H9 (cell line): ENCODE measurements around the gene SNED1. TPM values are rescaled to one million over a fixed set of nuclear protein-coding genes. Genes with fewer than 3 reads are reported as not detected.

Experiments used
- DNase-seq: peaks from one replicate; pipeline ENCODE4 v3.0.0-alpha.2; 2017
- H2AFZ ChIP-seq: one replicate; pipeline ENCODE4 v1.6.1; 2013; ENCODE audit warnings: mild to moderate bottlenecking, low read length, control low read depth, moderate library complexity
- H2AK5ac ChIP-seq: 2 replicates; pipeline ENCODE4 v1.6.1; 2013; ENCODE audit warnings: low read length, control low read depth, mixed read lengths; ENCODE audit not compliant: insufficient read length
- H2BK120ac ChIP-seq: one replicate; pipeline ENCODE4 v1.6.1; 2013; ENCODE audit warnings: low read depth, mild to moderate bottlenecking, low read length, control low read depth, inconsistent platforms; ENCODE audit not compliant: poor library complexity, severe bottlenecking
- H2BK12ac ChIP-seq: 2 replicates; pipeline ENCODE4 v1.6.1; 2013; ENCODE audit warnings: low read length, control low read depth, mixed read lengths, low read depth; ENCODE audit not compliant: insufficient read length
- H2BK15ac ChIP-seq: 2 replicates; pipeline ENCODE4 v1.6.1; 2013; ENCODE audit warnings: low read depth, low read length, control low read depth
- H2BK20ac ChIP-seq: one replicate; pipeline ENCODE4 v1.6.1; 2013; ENCODE audit warnings: low read depth, mild to moderate bottlenecking, low read length, control low read depth, inconsistent platforms; ENCODE audit not compliant: poor library complexity, severe bottlenecking
- H2BK5ac ChIP-seq: 2 replicates; pipeline ENCODE4 v1.6.1; 2013; ENCODE audit warnings: low read length, control low read depth, mixed read lengths; ENCODE audit not compliant: insufficient read length
- H3K14ac ChIP-seq: 2 replicates; pipeline ENCODE4 v1.6.1; 2013; ENCODE audit warnings: low read length, control low read depth; ENCODE audit not compliant: insufficient read depth
- H3K18ac ChIP-seq: 2 replicates; pipeline ENCODE4 v1.6.1; 2013; ENCODE audit warnings: low read depth, mild to moderate bottlenecking, mixed read lengths, low read length, control low read depth; ENCODE audit not compliant: insufficient read length
- H3K23ac ChIP-seq: 2 replicates; pipeline ENCODE4 v1.6.1; 2013; ENCODE audit warnings: low read length, control low read depth, mixed read lengths, low read depth; ENCODE audit not compliant: insufficient read length
- H3K23me2 ChIP-seq: 2 replicates; pipeline ENCODE4 v1.6.1; 2013; ENCODE audit warnings: low read depth, mild to moderate bottlenecking, mixed read lengths, low read length, control low read depth; ENCODE audit not compliant: insufficient read length, poor library complexity, severe bottlenecking
- H3K27ac ChIP-seq: 2 replicates; pipeline ENCODE4 v1.5.1; 2013; ENCODE audit warnings: low read length, control low read depth, mixed read lengths, low read depth; ENCODE audit not compliant: insufficient read length
- H3K27me3 ChIP-seq: 2 replicates; pipeline ENCODE4 v1.6.1; 2013; ENCODE audit warnings: low read length, control low read depth, inconsistent platforms; ENCODE audit not compliant: insufficient read depth
- H3K4ac ChIP-seq: 2 replicates; pipeline ENCODE4 v1.6.1; 2013; ENCODE audit warnings: low read depth, mild to moderate bottlenecking, control low read depth, inconsistent platforms, low read length, moderate library complexity
- H3K4me1 ChIP-seq: 2 replicates; pipeline ENCODE4 v1.6.1; 2013; ENCODE audit warnings: low read length, control low read depth, inconsistent platforms; ENCODE audit not compliant: insufficient read depth
- H3K4me2 ChIP-seq: 2 replicates; pipeline ENCODE4 v1.6.1; 2013; ENCODE audit warnings: low read length, control low read depth, mixed read lengths; ENCODE audit not compliant: insufficient read length, insufficient read depth
- H3K56ac ChIP-seq: 2 replicates; pipeline ENCODE4 v1.6.1; 2013; ENCODE audit warnings: low read depth, mild to moderate bottlenecking, mixed read lengths, low read length, control low read depth; ENCODE audit not compliant: insufficient read length
- H3K79me1 ChIP-seq: 2 replicates; pipeline ENCODE4 v1.6.1; 2013; ENCODE audit warnings: low read depth, mild to moderate bottlenecking, moderate library complexity, low read length, control low read depth, inconsistent platforms; ENCODE audit not compliant: insufficient read depth, poor library complexity, severe bottlenecking
- H3K79me2 ChIP-seq: 2 replicates; pipeline ENCODE4 v1.6.1; 2013; ENCODE audit warnings: low read length, control low read depth, inconsistent platforms; ENCODE audit not compliant: insufficient read depth
- H3K9ac ChIP-seq: 2 replicates; pipeline ENCODE4 v1.6.1; 2013; ENCODE audit warnings: low read length, control low read depth, mixed read lengths; ENCODE audit not compliant: insufficient read length; ENCODE audit errors: extremely low read depth
- H3K9me3 ChIP-seq: one replicate; pipeline ENCODE4 v1.6.1; 2013; ENCODE audit warnings: low read depth, low read length, inconsistent platforms; ENCODE audit not compliant: control insufficient read depth
- H3T11ph ChIP-seq: one replicate; pipeline ENCODE4 v1.6.1; 2013; ENCODE audit warnings: mild to moderate bottlenecking, low read length, control low read depth, inconsistent platforms
- H4K20me1 ChIP-seq: one replicate; pipeline ENCODE4 v1.6.1; 2013; ENCODE audit not compliant: control insufficient read depth, insufficient read length, insufficient read depth
- H4K5ac ChIP-seq: 2 replicates; pipeline ENCODE4 v1.6.1; 2013; ENCODE audit warnings: low read depth, mild to moderate bottlenecking, mixed read lengths, low read length, control low read depth; ENCODE audit not compliant: insufficient read length
- H4K8ac ChIP-seq: replicated peaks from 2 replicates; pipeline ENCODE4 v1.6.1; 2013; ENCODE audit warnings: low read length, control low read depth, mixed read lengths, low read depth; ENCODE audit not compliant: insufficient read length
- H4K91ac ChIP-seq: 2 replicates; pipeline ENCODE4 v1.6.1; 2013; ENCODE audit warnings: low read depth, mild to moderate bottlenecking, moderate library complexity, mixed read lengths, low read length, control low read depth; ENCODE audit not compliant: insufficient read length
- H3K27ac Mint-ChIP-seq, 3 experiments: 2 replicates in 2 of 3; 3 replicates in 1 of 3; pipeline ENCODE4 v1.8.0; 2020 to 2021; ENCODE audit warnings: mixed read lengths in 3 of 3, mild to moderate bottlenecking in 1 of 3, moderate library complexity in 1 of 3
- H3K27me3 Mint-ChIP-seq: 2 replicates; pipeline ENCODE4 v1.8.0; 2021; ENCODE audit warnings: low read depth, mild to moderate bottlenecking, moderate library complexity, mixed read lengths
- H3K36me3 Mint-ChIP-seq, 3 experiments: 2 replicates in 2 of 3; 3 replicates in 1 of 3; pipeline ENCODE4 v1.8.0; 2020 to 2021; ENCODE audit warnings: low read depth in 3 of 3, mixed read lengths in 3 of 3; ENCODE audit not compliant: insufficient read depth in 1 of 3
- H3K4me1 Mint-ChIP-seq, 2 experiments: 2 replicates each; pipeline ENCODE4 v1.8.0; 2020; ENCODE audit warnings: mixed read lengths in 2 of 2
- H3K4me3 Mint-ChIP-seq, 2 experiments: 2 replicates in 1 of 2; 3 replicates in 1 of 2; pipeline ENCODE4 v1.8.0; 2020 to 2021; ENCODE audit warnings: mild to moderate bottlenecking in 2 of 2, mixed read lengths in 2 of 2, moderate library complexity in 1 of 2
- H3K9me3 Mint-ChIP-seq, 2 experiments: 2 replicates in 1 of 2; 3 replicates in 1 of 2; pipeline ENCODE4 v1.8.0; 2020; ENCODE audit warnings: mild to moderate bottlenecking in 2 of 2, mixed read lengths in 2 of 2, moderate library complexity in 1 of 2
- WGBS: extraction: QIAGEN DNeasy Blood & Tissue Kit; methylation state at CpG from one replicate; pipeline ENCODE4 v1.1.7; 2013; ENCODE audit warnings: missing lambda C conversion rate, low lambda C conversion rate, mixed read lengths; ENCODE audit not compliant: insufficient read length; ENCODE audit errors: extremely low coverage; 5-methylcytosine and 5-hydroxymethylcytosine counted together
- total RNA-seq: library from RNA; stranded (reverse); gene quantifications from 2 replicates; pipeline ENCODE4 v1.2.1, GENCODE V29; 2021
- TF ChIP-seq, protein P1 (sequence below): fragments of 200-600 bp; sonication (generic); conservative IDR thresholded peaks from 3 replicates; pipeline ENCODE4 v1.8.0; 2021; ENCODE audit warnings: antibody characterized with exemption, mild to moderate bottlenecking

Gene SNED1
- total RNA-seq, 1 experiment from 2014 or later, result 2.5 TPM

DNA sequence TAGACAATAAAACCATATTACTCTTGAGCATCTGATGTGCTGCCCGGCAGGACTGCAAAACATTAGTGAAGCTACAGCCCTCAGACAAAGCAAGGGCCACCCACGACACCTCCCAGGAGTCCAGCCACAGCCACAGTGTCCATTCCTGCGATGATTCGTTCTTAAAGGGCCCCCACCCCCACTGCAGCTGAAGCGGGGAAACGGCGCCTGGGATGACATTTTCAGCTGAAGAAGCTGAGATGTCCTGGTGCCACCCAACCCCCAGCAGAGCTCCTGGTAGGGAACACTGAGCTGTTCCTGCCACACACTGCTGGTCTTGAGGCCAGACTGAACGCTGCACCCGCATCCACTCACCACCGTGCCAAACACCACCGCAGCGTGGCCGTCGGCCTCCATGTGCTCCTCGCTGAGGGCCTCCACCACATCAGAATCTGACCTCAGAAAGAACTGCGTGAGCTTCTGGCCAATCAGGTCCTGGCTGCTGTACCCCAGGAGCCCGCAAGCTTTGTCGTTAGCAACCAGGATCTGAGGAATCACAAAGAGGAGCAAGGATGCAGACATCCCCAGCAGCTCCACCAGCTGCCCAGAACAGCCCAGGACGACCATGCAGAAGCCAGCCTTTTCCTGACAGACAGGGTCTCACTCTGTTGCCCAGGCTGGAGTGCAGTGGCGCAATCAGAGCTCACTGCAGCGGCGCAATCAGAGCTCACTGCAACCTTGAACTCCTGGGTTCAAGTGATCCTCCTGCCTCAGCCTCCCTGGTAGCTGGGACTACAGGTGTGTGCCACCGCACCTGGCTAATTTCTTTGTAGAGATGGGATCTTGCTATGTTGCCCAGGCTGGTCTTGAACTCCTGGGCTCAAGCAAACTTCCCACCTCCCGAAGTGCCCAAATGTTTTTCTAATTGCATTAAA, 141.4 kb downstream of the SNED1 start:
- Histone ChIP-seq H3K9ac (no peak overlapping the region), H3K27me3 (no peaks in the 10 kb centered on the region), H4K5ac (no peak overlapping the region), H3K4me1 (no peaks in the 10 kb centered on the region), H3K79me1 (no peaks in the 10 kb centered on the region), H3T11ph (no peak overlapping the region), H3K27ac (no peak overlapping the region), H3K18ac (no peak overlapping the region), H2AFZ (no peak overlapping the region), H3K23ac (no peak overlapping the region), H2BK15ac (no peak overlapping the region), H3K9me3 (no peaks in the 10 kb centered on the region), H4K20me1 (no peaks in the 10 kb centered on the region), H2AK5ac (no peak overlapping the region), H3K14ac (no peak overlapping the region), H2BK120ac (no peak overlapping the region), H3K4me2 (no peak overlapping the region), H3K4ac (no peak overlapping the region), H2BK5ac (no peak overlapping the region), H3K23me2 (no peaks in the 10 kb centered on the region), H4K8ac (no peak overlapping the region), H2BK12ac (no peak overlapping the region), H2BK20ac (no peak overlapping the region), H3K56ac (no peak overlapping the region), H3K79me2 (no peaks in the 10 kb centered on the region), H4K91ac (no peak overlapping the region)
- no peak overlapping the region for H3K27ac Mint-ChIP-seq
- no peaks in the 10 kb centered on the region for H3K27me3 Mint-ChIP-seq
- no peaks in the 10 kb centered on the region for H3K4me1 Mint-ChIP-seq
- peaks cover 12 to 72% (median 53%) of the 10 kb centered on the region in 3 experiments; a peak in 6 of 7 replicates for H3K36me3 Mint-ChIP-seq
- no CpG with 5 or more reads among the region's 24 CpGs for WGBS
- no peak for DNase-seq
- H3K4me3 Mint-ChIP-seq, result no peak overlapping the region
- TF ChIP-seq, protein P1, sequence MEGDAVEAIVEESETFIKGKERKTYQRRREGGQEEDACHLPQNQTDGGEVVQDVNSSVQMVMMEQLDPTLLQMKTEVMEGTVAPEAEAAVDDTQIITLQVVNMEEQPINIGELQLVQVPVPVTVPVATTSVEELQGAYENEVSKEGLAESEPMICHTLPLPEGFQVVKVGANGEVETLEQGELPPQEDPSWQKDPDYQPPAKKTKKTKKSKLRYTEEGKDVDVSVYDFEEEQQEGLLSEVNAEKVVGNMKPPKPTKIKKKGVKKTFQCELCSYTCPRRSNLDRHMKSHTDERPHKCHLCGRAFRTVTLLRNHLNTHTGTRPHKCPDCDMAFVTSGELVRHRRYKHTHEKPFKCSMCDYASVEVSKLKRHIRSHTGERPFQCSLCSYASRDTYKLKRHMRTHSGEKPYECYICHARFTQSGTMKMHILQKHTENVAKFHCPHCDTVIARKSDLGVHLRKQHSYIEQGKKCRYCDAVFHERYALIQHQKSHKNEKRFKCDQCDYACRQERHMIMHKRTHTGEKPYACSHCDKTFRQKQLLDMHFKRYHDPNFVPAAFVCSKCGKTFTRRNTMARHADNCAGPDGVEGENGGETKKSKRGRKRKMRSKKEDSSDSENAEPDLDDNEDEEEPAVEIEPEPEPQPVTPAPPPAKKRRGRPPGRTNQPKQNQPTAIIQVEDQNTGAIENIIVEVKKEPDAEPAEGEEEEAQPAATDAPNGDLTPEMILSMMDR, result no peak
- no peaks in the 10 kb centered on the region for H3K9me3 Mint-ChIP-seq
